GM21526 (cell line): Measurements from ENCODE around the gene TMEM209.

Experiments used
- ATAC-seq: cut with Tn5 transposase; IDR thresholded peaks from one replicate; pipeline ENCODE4 v1.9.1; 2021; ENCODE audit warnings: moderate library complexity; ENCODE audit not compliant: unreplicated experiment, low FRiP score

TMEM209 gene

GRCh38 chr7:130145424-130146100 is 59.6 kb downstream of the TMEM209 start:
- no peak for ATAC-seq

GRCh38 chr7:130144312-130145171 is 60.7 kb downstream of the TMEM209 start:
- ATAC-seq, result no peak

DNA sequence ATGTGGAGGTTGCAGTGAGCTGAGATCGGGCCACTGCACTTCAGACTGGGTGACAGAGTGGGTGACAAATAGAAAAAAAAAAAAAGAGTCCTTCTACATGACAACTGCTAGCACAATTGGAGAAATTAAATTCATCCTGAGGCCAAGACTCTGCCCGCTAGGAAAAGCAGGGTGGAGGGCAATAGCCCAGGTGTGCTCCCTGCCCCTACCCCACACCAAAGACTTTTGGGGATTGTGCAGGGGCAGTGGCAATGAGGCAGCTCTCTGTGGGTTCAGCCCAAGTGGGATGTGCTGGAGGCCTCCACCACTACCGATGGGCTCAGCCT is 61.3 kb downstream of the TMEM209 start:
- no peak for ATAC-seq

DNA sequence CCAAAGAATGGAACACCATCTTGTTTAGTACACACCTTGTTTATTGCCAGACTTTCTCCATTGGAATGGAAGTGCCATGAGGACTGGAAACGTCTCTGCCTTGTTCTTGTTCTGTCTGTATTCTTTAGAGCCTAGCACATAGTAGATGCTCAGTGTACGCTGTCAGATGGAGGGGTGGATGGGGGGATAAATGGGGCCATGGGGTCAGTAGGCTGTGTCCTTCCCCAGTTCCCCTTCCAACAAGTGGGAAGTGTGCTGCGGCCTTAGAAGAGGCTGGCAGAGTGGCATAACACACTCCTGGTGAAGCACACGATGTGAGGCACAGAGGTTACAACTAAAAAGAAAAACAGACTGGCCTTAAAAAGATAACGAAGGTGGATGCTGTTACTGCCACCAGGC is 61.9 kb downstream of the TMEM209 start:
- ATAC-seq, result no peak

- ATAC-seq, result no peak
Measured at GRCh38 chr7:130142654-130143333, 62.4 kb downstream of the TMEM209 start.

DNA sequence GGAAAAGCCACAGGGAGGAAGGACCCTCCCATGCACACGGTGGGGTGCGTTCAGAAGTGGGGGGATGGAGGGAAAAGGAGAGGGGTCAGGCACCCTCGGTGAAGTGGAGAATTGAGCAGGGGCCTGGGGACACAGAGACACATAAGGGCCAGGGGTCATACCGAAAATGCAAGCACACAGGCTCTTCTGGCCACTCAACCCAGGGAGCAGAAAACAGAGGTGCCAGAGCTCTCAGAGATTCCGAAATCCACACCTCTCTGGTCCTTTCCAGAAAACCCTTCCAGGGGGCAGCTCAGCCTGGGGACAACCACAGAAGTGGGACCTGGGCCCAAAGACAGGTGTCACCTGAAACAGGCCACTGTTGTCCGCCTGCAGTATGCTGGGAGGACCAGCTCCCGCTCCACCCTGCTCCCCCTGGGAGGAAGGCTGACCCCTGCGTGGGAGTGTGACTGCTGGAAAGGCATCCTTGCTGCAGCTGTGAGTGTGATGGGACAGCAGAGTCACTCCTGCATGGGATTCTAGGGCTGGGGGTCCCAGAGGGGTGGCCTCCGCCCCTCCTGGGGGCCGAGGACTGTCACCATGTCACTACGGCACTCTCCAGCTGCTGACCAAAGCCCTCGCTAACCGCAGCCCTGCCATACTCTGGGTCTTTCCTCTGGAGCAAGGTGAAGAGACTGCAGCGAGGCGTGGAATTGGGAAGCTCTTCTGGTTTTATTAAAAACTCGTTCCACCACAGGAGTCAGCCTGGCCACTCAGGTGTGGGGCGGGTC is 63.1 kb downstream of the TMEM209 start:
- ATAC-seq, result no peak

- no peak for ATAC-seq
Measured at GRCh38 chr7:130141161-130141883, 63.9 kb downstream of the TMEM209 start.

DNA sequence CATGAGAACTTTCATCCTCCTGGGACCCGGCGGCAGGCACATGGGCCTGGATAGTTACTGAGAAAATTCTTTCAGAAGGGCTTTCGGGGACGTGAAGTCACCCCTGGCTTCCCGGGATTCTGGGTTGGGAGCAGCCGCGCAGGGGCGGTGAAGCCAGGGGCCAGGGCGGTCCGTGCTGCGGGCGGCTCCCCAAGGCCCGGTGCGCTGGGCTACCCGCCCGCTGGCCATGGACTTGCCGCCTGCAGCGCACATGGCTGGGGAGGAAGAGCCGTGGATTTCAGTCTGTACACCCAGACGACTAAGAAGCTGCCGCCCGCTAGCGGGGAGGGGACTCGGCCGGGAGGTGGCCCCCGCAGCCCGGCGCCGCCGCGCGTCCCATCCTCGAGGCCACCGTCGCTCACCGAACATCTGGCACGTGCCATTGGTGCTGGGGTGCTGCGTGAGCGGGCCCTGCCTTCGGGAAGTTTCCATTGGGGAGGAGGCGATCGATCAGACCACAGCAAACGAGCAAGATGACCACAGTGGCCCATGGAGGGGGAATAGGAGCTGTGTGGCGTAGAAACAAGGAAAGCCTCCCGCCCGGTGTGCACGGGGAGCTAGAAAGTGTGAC is 64.5 kb downstream of the TMEM209 start:
- no peak for ATAC-seq

- ATAC-seq, result no peak
Measured at GRCh38 chr7:130139193-130139960, 65.8 kb downstream of the TMEM209 start.

GRCh38 chr7:130137207-130137606 is 68.0 kb downstream of the TMEM209 start:
- ATAC-seq, result no peak

- ATAC-seq, result no peak
Measured at GRCh38 chr7:130136579-130137167, 68.5 kb downstream of the TMEM209 start.

DNA sequence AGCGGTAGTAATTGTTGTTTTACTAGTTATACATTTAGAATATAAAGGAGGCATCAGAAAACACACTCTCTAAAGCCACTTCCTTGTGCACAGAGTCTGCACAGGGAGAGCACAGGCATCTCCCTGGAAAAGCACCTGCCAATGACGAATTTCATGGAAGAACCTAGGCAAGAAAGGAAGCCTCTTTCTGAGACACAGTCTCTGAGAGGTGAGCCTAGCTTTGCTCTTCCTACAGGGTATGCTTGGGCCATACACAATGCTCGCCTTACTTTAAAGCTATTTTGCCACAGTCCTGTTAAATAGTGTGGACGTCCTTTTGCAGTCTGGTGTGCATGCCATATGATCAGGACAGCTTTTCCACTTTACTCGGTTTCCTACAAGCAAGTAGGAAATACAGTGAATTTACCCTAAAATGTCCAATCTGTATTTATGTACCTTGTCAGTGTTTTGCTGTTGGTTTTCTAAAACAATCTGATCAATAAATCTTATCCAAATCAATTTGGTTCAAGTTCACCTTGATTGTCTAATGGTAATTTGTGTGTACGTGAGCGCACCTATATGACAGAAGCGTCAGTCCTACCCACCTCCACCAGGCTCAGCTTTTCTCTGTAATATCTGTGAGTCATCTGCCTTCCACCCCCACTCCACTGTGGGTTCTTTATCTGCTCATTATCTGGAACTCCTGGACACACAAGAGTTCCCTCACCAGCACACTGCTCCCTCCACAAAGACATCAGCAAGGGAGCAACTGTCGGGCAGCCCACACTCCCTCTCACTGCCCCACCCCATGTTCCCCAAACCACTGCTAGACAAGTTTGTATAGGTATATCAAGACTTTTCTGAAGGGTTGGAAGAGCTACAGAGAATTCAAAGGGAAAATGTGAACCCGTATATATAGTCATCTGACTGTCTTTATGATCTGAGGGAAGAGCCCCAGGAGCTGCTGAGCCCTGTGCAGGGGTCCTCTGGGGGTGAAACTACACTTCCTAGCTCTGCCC is 69.7 kb downstream of the TMEM209 start:
- ATAC-seq, result no peak

DNA sequence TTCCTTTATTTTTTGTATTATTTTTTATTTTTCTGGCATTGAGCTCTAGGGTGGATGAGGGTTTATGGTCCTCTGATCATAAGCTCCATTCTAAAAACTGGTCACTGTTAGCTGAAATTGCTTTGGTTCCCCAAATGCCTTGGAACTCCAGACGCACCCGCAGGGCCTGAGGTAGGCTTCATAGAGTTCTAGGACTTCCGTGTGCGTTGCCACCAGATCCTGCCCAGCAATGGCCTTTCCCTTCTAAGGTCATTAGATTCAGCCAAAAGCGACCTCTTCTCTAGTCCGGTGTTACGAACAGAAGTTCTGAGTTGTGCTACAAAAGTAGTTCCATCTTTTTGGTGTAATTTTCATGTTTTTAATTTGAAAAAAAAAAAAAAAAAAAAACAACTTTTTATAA is 70.5 kb downstream of the TMEM209 start:
- ATAC-seq, result no peak

- ATAC-seq, result no peak
Measured at GRCh38 chr7:130134106-130134636, 71.0 kb downstream of the TMEM209 start.

GRCh38 chr7:130133029-130133782 is 72.0 kb downstream of the TMEM209 start:
- ATAC-seq, result no peak
